ENCODE measurements around the gene DUSP15.

The DUSP15 gene

DNA sequence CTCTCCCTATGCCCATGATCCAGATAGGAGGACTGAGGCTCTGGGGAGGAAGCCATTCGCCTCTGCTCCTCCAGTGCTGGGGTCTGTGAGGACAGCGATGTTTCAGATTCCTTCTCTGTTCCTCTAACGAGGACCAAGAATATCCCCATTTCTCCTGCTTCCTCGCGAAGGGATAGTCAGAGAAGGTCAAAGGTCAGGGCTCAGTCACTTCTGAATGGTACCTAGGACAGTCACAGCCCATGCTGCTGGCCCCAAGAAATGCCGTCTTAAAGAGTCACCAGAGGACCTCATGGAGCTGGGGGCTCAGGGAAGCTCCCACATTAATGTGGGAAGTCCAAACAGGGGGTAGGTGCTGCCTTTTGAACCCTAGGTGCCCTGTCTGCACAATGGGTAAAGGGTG, 27.0 kb downstream of the DUSP15 start:
- H3K36me3 ChIP-seq (ENCODE audit: control insufficient read depth in 1 of 2, insufficient read depth in 2 of 2, low read depth in 1 of 2, low read length in 2 of 2): peaks cover 0 to 3% of the 10 kb centered on the region in 2 experiments
- no peak overlapping the region for H3K14ac ChIP-seq (ENCODE audit: low read length in 2 of 2)
- no peak overlapping the region for H3K23ac ChIP-seq (ENCODE audit: low read length in 2 of 2)

DNA sequence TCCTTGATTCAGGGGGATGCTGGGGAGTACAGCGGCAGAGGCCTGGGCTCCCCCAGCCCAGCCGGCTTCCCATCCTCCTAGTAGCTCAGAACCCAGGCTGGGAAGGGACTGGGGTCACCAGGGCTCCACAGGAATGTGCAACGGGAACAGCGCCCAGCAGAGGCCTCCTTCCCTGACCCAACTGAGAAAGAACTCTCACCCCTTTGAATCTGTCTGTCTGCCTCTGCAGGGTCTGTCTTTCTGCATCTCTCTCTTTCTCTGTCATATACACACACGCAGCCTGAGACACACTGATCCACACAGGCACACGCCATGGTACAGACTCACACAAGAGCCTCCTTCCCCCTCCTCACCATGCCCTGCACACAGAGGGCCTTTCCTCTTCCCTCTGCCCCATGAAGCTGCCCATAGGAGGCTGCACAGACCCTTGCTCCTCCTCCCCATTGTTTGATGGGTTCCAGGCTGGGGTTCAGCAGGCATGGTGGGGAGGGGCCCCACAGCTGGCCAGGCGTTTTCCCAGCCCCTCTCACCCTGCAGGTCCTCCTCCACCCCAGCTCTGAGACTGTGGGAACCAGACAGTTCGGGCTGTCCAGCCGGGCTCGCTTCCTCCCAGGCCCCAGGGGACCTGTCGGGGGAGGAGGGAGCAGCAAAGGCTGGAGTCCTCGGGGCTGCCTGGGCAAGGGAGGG, 27.7 kb downstream of the DUSP15 start:
- H3K4ac ChIP-seq (ENCODE audit: low read depth in 1 of 2, low read length in 2 of 2): peak overlapping the region in 1 of 2 experiments; percentile 13
- no peaks in the 10 kb centered on the region for H3K9me3 ChIP-seq (ENCODE audit: control insufficient read depth, low read length)
- peak overlapping the region; percentile 17 for H2AK5ac ChIP-seq (ENCODE audit: low read length, severe bottlenecking)
- peak overlapping the region; percentile 61 for H4K8ac ChIP-seq (ENCODE audit: low read length)
- H2AFZ ChIP-seq (ENCODE audit: low read depth, low read length): no peak overlapping the region
- peaks cover 69% of the 10 kb centered on the region for H3K4me1 ChIP-seq (ENCODE audit: control insufficient read depth, insufficient read depth, low read depth, low read length)
- peak overlapping the region; percentile 60 for H3K27ac ChIP-seq (ENCODE audit: low read length, poor library complexity, severe bottlenecking)
- H3K14ac ChIP-seq (ENCODE audit: low read length in 2 of 2): peak overlapping the region in 1 of 2 experiments; percentile 5
- H2BK15ac ChIP-seq (ENCODE audit: low read depth, poor library complexity, severe bottlenecking): no peak overlapping the region
- 29% methylated on average over 10 of the region's 12 CpGs for WGBS
- H2BK5ac ChIP-seq (ENCODE audit: low read depth, low read length, poor library complexity, severe bottlenecking): peak overlapping the region; percentile 20
- H3K4me3 ChIP-seq (ENCODE audit: insufficient read depth in 1 of 2, low read depth in 1 of 2, low read length in 2 of 2): no peak overlapping the region
- peak; percentile 80 for DNase-seq
- H3K18ac ChIP-seq (ENCODE audit: low read depth in 1 of 2, low read length in 2 of 2): peak overlapping the region; percentile 13 to 81
- no peaks in the 10 kb centered on the region for H3K79me1 ChIP-seq (replicated peaks; ENCODE audit: low read length, poor library complexity, severe bottlenecking)
- peak overlapping the region; percentile 78 for H4K91ac ChIP-seq (ENCODE audit: low read length)
- peak overlapping the region; percentile 5 for H3K4me2 ChIP-seq (ENCODE audit: low read length, poor library complexity, severe bottlenecking)
- peaks cover 9 to 60% of the 10 kb centered on the region in 2 experiments for H3K27me3 ChIP-seq (ENCODE audit: control insufficient read depth in 1 of 2, insufficient read depth in 1 of 2, low read length in 2 of 2)
- H3K9ac ChIP-seq (ENCODE audit: low read length): no peak overlapping the region
- peak overlapping the region; percentile 21 for H2BK120ac ChIP-seq (ENCODE audit: low read depth, low read length)
- peak overlapping the region; percentile 7 to 23 for H2BK12ac ChIP-seq (ENCODE audit: low read length in 2 of 2)
- H3K23ac ChIP-seq (ENCODE audit: low read length in 2 of 2): no peak overlapping the region
- H3K36me3 ChIP-seq (ENCODE audit: control insufficient read depth in 1 of 2, insufficient read depth in 2 of 2, low read depth in 1 of 2, low read length in 2 of 2): peaks cover 0 to 3% of the 10 kb centered on the region in 2 experiments

More for the DNA sequence above, 27.0 kb downstream of the DUSP15 start:
- H3K27me3 ChIP-seq (ENCODE audit: control insufficient read depth in 1 of 2, insufficient read depth in 1 of 2, low read length in 2 of 2): peaks cover 16 to 64% of the 10 kb centered on the region in 2 experiments
- H3K27ac ChIP-seq (ENCODE audit: low read length, poor library complexity, severe bottlenecking): peak overlapping the region; percentile 60
- H2BK12ac ChIP-seq (ENCODE audit: low read length in 2 of 2): no peak overlapping the region
- no peak overlapping the region for H2AFZ ChIP-seq (ENCODE audit: low read depth, low read length)
- H3K79me1 ChIP-seq (replicated peaks; ENCODE audit: low read length, poor library complexity, severe bottlenecking): no peaks in the 10 kb centered on the region
- H3K9me3 ChIP-seq (ENCODE audit: control insufficient read depth, low read length): no peaks in the 10 kb centered on the region
- H2AK5ac ChIP-seq (ENCODE audit: low read length, severe bottlenecking): peak overlapping the region; percentile 14
- H2BK120ac ChIP-seq (ENCODE audit: low read depth, low read length): no peak overlapping the region
- no peak overlapping the region for H3K4me3 ChIP-seq (ENCODE audit: insufficient read depth in 1 of 2, low read depth in 1 of 2, low read length in 2 of 2)
- H3K4me2 ChIP-seq (ENCODE audit: low read length, poor library complexity, severe bottlenecking): no peak overlapping the region
- peaks cover 62% of the 10 kb centered on the region for H3K4me1 ChIP-seq (ENCODE audit: control insufficient read depth, insufficient read depth, low read depth, low read length)
- no peak overlapping the region for H2BK15ac ChIP-seq (ENCODE audit: low read depth, poor library complexity, severe bottlenecking)
- peak overlapping the region; percentile 20 for H2BK5ac ChIP-seq (ENCODE audit: low read depth, low read length, poor library complexity, severe bottlenecking)
- no peak overlapping the region for H3K9ac ChIP-seq (ENCODE audit: low read length)
- no peak overlapping the region for H3K4ac ChIP-seq (ENCODE audit: low read depth in 1 of 2, low read length in 2 of 2)
- H4K91ac ChIP-seq (ENCODE audit: low read length): peak overlapping the region; percentile 3
- no peak overlapping the region for H4K8ac ChIP-seq (ENCODE audit: low read length)
- WGBS: 68% methylated on average over 6 of the region's 6 CpGs
- H3K18ac ChIP-seq (ENCODE audit: low read depth in 1 of 2, low read length in 2 of 2): peak overlapping the region in 1 of 2 experiments; percentile 81
- no peak for DNase-seq

DNA sequence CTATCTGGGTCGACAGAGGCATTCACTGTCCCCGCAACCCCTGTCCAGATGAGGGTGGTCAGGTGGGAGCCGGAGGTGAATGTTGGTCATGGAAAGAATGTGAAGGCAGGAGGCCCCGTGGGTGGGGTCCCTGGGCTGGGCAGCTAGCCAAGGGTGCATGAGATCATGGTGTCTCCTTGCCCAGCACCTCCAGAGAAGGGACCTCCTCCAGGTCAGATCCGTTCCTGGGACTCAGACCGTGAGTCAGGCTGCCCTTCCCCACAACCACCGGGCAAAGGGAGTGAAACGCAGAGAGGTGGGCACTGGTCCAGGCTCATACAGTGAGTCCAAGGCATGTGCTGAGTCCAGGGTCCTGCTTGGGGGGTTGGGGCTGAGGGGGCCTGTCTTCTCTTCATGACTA, 28.4 kb downstream of the DUSP15 start:
- WGBS: 69% methylated on average over 8 of the region's 8 CpGs
- peaks cover 75% of the 10 kb centered on the region for H3K4me1 ChIP-seq (ENCODE audit: control insufficient read depth, insufficient read depth, low read depth, low read length)

More for the DNA sequence above, 28.4 kb downstream of the DUSP15 start:
- Histone ChIP-seq H3K14ac (ENCODE audit: low read length in 2 of 2) (peak overlapping the region in 1 of 2 experiments; percentile 47), H4K8ac (ENCODE audit: low read length) (no peak overlapping the region), H3K9me3 (ENCODE audit: control insufficient read depth, low read length) (no peaks in the 10 kb centered on the region), H2AFZ (ENCODE audit: low read depth, low read length) (no peak overlapping the region), H3K23ac (ENCODE audit: low read length in 2 of 2) (no peak overlapping the region), H3K36me3 (ENCODE audit: control insufficient read depth in 1 of 2, insufficient read depth in 2 of 2, low read depth in 1 of 2, low read length in 2 of 2) (peaks cover 0 to 3% of the 10 kb centered on the region in 2 experiments), H3K4me2 (ENCODE audit: low read length, poor library complexity, severe bottlenecking) (peak overlapping the region; percentile 5), H3K27me3 (ENCODE audit: control insufficient read depth in 1 of 2, insufficient read depth in 1 of 2, low read length in 2 of 2) (peaks cover 2 to 60% of the 10 kb centered on the region in 2 experiments), H3K18ac (ENCODE audit: low read depth in 1 of 2, low read length in 2 of 2) (peak overlapping the region in 1 of 2 experiments; percentile 49), H3K9ac (ENCODE audit: low read length) (no peak overlapping the region), H4K91ac (ENCODE audit: low read length) (no peak overlapping the region), H3K27ac (ENCODE audit: low read length, poor library complexity, severe bottlenecking) (peak overlapping the region; percentile 60), H3K79me1 (replicated peaks; ENCODE audit: low read length, poor library complexity, severe bottlenecking) (no peaks in the 10 kb centered on the region), H3K4me3 (ENCODE audit: insufficient read depth in 1 of 2, low read depth in 1 of 2, low read length in 2 of 2) (no peak overlapping the region), H2BK15ac (ENCODE audit: low read depth, poor library complexity, severe bottlenecking) (peak overlapping the region; percentile 30), H2BK12ac (ENCODE audit: low read length in 2 of 2) (no peak overlapping the region), H2BK120ac (ENCODE audit: low read depth, low read length) (no peak overlapping the region), H3K4ac (ENCODE audit: low read depth in 1 of 2, low read length in 2 of 2) (no peak overlapping the region), H2BK5ac (ENCODE audit: low read depth, low read length, poor library complexity, severe bottlenecking) (peak overlapping the region; percentile 19), H2AK5ac (ENCODE audit: low read length, severe bottlenecking) (peak overlapping the region; percentile 91)
- DNase-seq: peak; percentile 43

Measured in mesenchymal stem cell (in vitro differentiated cells and primary cell).